Aorta (tissue), 5 donors: ENCODE data around the gene ERFE. TPM values are rescaled to one million over a fixed set of nuclear protein-coding genes. Genes with fewer than 3 reads are reported as not detected.

ENCODE experiments used
- ATAC-seq: fragments of 200-7000 bp; cut with Tn5 transposase; one replicate; pipeline ENCODE4 v1.9.1; 2022; ENCODE audit warnings: moderate library complexity; ENCODE audit not compliant: low FRiP score
- DNase-seq, 2 donors: peaks; one replicate each; pipeline ENCODE4 v3.0.0-alpha.2; 2020
- H3K27ac ChIP-seq, 2 donors: one replicate each; pipeline ENCODE4 v1.5.1; 2013; ENCODE audit warnings: low read length in 2 of 2, mild to moderate bottlenecking in 2 of 2, moderate library complexity in 2 of 2, control low read depth in 1 of 2, inconsistent platforms in 1 of 2, low read depth in 1 of 2
- H3K27me3 ChIP-seq, 2 donors: one replicate each; pipeline ENCODE4 v1.6.1; 2013; ENCODE audit warnings: control low read depth in 1 of 2, low read length in 1 of 2, mild to moderate bottlenecking in 1 of 2, moderate library complexity in 1 of 2; ENCODE audit not compliant: insufficient read depth in 2 of 2, control insufficient read depth in 1 of 2
- H3K36me3 ChIP-seq, 2 donors: one replicate each; pipeline ENCODE4 v1.6.1; 2013; ENCODE audit warnings: control low read depth in 1 of 2, low read length in 1 of 2, mild to moderate bottlenecking in 1 of 2; ENCODE audit not compliant: insufficient read depth in 2 of 2, control insufficient read depth in 1 of 2
- H3K4me1 ChIP-seq, 2 donors: one replicate each; pipeline ENCODE4 v1.6.1; 2013; ENCODE audit warnings: low read length in 2 of 2, control low read depth in 1 of 2, mild to moderate bottlenecking in 1 of 2, moderate library complexity in 1 of 2; ENCODE audit not compliant: insufficient read depth in 2 of 2, control insufficient read depth in 1 of 2
- H3K4me3 ChIP-seq, 2 donors: one replicate each; pipeline ENCODE4 v1.5.1; 2013; ENCODE audit warnings: low read length in 2 of 2, control low read depth in 1 of 2, mild to moderate bottlenecking in 1 of 2
- H3K9me3 ChIP-seq: one replicate; pipeline ENCODE4 v1.6.1; 2013; ENCODE audit warnings: mild to moderate bottlenecking, low read length; ENCODE audit not compliant: control insufficient read depth
- WGBS, 2 donors: extraction: QIAGEN DNeasy Blood & Tissue Kit; methylation state at CpG; one replicate each; pipeline ENCODE4 v1.1.7; 2013; 5-methylcytosine and 5-hydroxymethylcytosine counted together
- intact Hi-C, 2 donors: fragments of 100-400 bp; cut with DNase I; formaldehyde crosslinking; loops; one replicate each; pipeline versions ENCODE4 v1.14.2 to v1.15.0; 2022
- polyA plus RNA-seq, 2 donors: library from polyadenylated mRNA; stranded (reverse); fragments of 200-250 nt; gene quantifications; one replicate each; pipeline ENCODE4 v1.2.3, GENCODE V29; 2013
- total RNA-seq, 2 donors: library from RNA; stranded (reverse); fragmentation: NEBNext Ultra II Directional; extraction: Animal tissue kit (Norgen Biotek cat#: 25700); gene quantifications; one replicate each; pipeline ENCODE4 v1.2.1, GENCODE V29; 2021
- donor health status: healthy with polysubstance abuse.
- donor health status: Bipolar disorder and iron deficiency.
- donor health status: DM: no; HTN: no; CAD: no.
- donor health status: DM: no; HTN: no; CAD: no.
- donor health status: DM: yes; HTN: yes; CAD: no.

The ERFE gene
- total and polyA plus RNA-seq, 4 donors: 0.96 to 2.8 (median 2.5) TPM; not detected in 1

DNA sequence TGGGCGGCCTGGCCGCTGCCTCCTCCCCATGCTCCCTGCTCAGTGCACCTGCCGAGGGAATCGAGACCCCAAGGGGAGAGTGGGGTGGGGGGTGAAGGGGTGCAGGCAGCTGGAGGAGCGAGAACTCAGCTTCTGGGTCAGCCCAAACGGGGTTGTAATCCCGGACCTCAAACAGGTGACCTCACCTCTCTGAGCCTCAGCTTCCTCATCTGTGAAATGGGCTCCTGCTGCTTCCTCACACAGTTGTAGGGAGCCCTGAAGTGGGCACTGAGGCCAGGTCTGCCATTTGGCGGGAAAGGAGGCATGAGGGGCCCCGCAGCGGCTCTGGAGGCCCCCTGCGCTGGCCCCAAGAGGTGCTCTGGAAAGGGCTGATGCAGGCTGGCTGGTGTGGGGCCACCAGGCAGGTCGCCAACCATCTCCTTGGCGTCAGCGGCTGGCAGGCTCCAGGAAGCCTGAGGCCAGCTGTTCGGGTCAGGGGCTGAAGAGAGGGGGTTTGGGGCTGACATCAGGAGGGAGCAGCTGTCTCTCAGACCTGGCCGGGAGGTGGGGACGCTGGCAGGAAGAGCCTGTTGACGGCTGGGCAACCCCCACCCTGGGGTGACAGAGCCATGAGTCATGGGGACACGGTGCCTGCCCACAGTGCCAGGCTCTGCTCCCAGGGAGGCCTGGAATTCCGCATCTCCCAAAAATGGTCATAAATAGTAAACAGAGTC, 15.4 kb upstream of the ERFE start:
- 27 to 51% methylated on average over 20 of the region's 20 CpGs for WGBS, 2 donors
- Histone ChIP-seq H3K27me3 (no peaks in the 10 kb centered on the region), H3K9me3 (no peaks in the 10 kb centered on the region), H3K27ac (no peak overlapping the region), H3K4me1 (no peaks in the 10 kb centered on the region), H3K36me3 (no peaks in the 10 kb centered on the region), H3K4me3 (no peak overlapping the region)
- DNase-seq (peak; percentile 74 to 90), ATAC-seq (peak; percentile 26)
- intact Hi-C loops: loop anchor here (5.0 to 10.0 kb wide), 2 partner anchors 221 to 289 kb away; partner anchors contain the start of gene RAMP1 (in 1 of the 2)

- H3K9me3 ChIP-seq: no peaks in the 10 kb centered on the region
- intact Hi-C loops: loop anchor here (5.0 to 10.0 kb wide), 2 partner anchors 222 to 289 kb away; partner anchors contain the start of gene RAMP1 (in 1 of the 2)
- no peak for DNase-seq
- no peak overlapping the region for H3K27ac ChIP-seq
- H3K4me1 ChIP-seq: no peaks in the 10 kb centered on the region
- no peak for ATAC-seq
- no peaks in the 10 kb centered on the region for H3K36me3 ChIP-seq
- H3K4me3 ChIP-seq: no peak overlapping the region
- WGBS, 2 donors: 85 to 90% methylated on average over 5 of the region's 5 CpGs
- no peaks in the 10 kb centered on the region for H3K27me3 ChIP-seq
Observed at GRCh38 chr2:238144262-238144661, 14.5 kb upstream of the ERFE start.

DNA sequence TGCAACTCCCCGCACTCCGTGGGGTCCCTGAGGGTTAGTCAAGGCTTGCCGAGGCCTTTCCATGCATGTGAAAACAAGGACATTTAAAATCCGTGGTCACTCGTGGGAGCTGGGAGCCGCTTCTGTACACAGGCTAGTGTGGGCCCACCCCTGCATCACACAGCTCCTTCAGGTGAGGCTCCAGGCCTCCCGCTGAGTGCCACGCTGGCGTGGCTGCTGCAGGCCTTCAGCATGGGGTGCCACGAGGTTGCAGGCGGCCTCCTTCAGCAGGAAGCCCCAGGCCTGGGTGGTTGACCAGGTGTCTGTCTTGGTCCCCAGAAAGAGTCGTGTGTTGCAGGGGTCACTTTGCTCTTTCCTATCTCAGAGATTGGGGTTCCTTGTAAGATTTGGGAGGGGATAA, 13.7 kb upstream of the ERFE start:
- intact Hi-C loops: loop anchor here in 1 of 2 donors (10.0 kb wide), 1 partner anchor 290 kb away; the partner anchor contains the start of gene RAMP1
- Histone ChIP-seq H3K9me3 (no peaks in the 10 kb centered on the region), H3K4me3 (no peak overlapping the region), H3K36me3 (no peaks in the 10 kb centered on the region), H3K4me1 (no peaks in the 10 kb centered on the region), H3K27me3 (no peaks in the 10 kb centered on the region), H3K27ac (no peak overlapping the region)
- 82 to 88% methylated on average over 12 of the region's 12 CpGs for WGBS, 2 donors
- DNase-seq (no peak), ATAC-seq (no peak)

GRCh38 chr2:238145851-238146250, 12.9 kb upstream of the ERFE start:
- Histone ChIP-seq H3K9me3 (no peaks in the 10 kb centered on the region), H3K4me3 (no peak overlapping the region), H3K4me1 (no peaks in the 10 kb centered on the region), H3K27ac (no peak overlapping the region), H3K36me3 (no peaks in the 10 kb centered on the region), H3K27me3 (no peaks in the 10 kb centered on the region)
- intact Hi-C loops: loop anchor here in 1 of 2 donors (10.0 kb wide), 1 partner anchor 291 kb away; the partner anchor contains the start of gene RAMP1
- 82 to 84% methylated on average over 12 of the region's 12 CpGs for WGBS, 2 donors
- DNase-seq: no peak
- ATAC-seq: no peak

GRCh38 chr2:238146884-238147544, 11.8 kb upstream of the ERFE start:
- no peaks in the 10 kb centered on the region for H3K36me3 ChIP-seq
- no peak overlapping the region for H3K4me3 ChIP-seq
- H3K4me1 ChIP-seq: no peaks in the 10 kb centered on the region
- ATAC-seq (no peak), DNase-seq (no peak)
- H3K27me3 ChIP-seq: no peaks in the 10 kb centered on the region
- intact Hi-C loops: loop anchor here in 1 of 2 donors (10.0 kb wide), 1 partner anchor 292 kb away; the partner anchor contains the start of gene RAMP1
- no peaks in the 10 kb centered on the region for H3K9me3 ChIP-seq
- H3K27ac ChIP-seq: no peak overlapping the region
- 86 to 88% methylated on average over 13 of the region's 13 CpGs for WGBS, 2 donors

- H3K27ac ChIP-seq: no peak overlapping the region
- no peaks in the 10 kb centered on the region for H3K27me3 ChIP-seq
- H3K36me3 ChIP-seq: no peaks in the 10 kb centered on the region
- H3K4me3 ChIP-seq: no peak overlapping the region
- no peak for DNase-seq
- WGBS, 2 donors: 92 to 95% methylated on average over 14 to 15 of the region's 15 CpGs
- H3K4me1 ChIP-seq: no peaks in the 10 kb centered on the region
- intact Hi-C loops: loop anchor here in 1 of 2 donors (10.0 kb wide), 1 partner anchor 294 kb away; the partner anchor contains the start of gene RAMP1
- no peaks in the 10 kb centered on the region for H3K9me3 ChIP-seq
- no peak for ATAC-seq
Observed at GRCh38 chr2:238148981-238149380, 9.8 kb upstream of the ERFE start.

DNA sequence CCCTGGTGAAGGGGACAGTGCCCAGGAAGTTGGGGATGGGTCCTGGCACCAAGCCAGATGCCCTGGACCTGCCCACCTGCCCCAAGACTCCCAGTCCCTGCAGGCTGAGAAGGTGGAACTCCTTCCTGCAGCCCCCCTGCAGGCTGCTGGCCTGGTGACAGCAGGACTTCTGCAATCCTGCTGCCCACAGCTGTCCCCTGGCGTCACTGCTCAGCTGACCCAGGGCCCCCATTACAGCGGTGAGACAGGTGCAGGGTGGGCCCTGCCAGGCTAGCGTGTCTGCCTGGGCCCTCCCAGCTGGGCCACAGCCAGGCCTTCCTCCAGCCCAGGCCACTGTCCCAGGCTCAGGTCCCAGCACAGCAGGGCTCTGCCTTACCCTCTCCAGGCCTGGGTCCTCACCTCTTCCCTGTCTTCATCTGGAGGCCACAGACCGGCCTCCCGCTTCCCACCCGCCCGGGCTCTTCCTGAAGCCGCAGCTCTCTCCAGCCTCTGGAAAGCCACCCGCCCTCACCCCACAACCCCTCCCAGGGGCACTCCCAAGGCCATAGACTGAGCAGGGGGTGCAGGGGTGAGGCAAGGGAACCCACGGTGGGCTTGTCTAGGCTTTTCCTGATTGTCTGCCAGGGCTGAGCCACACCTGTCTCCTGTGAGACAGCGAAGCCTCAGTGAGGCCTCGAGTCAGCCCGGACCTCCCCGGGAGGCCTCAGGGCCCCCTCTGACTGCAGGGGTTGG, 8.8 kb upstream of the ERFE start:
- intact Hi-C loops: loop anchor here in 1 of 2 donors (10.0 kb wide), 1 partner anchor 295 kb away; the partner anchor contains the start of gene RAMP1
- no peak for ATAC-seq
- no peak for DNase-seq
- Histone ChIP-seq H3K4me1 (no peaks in the 10 kb centered on the region), H3K27ac (no peak overlapping the region), H3K4me3 (no peak overlapping the region), H3K27me3 (no peaks in the 10 kb centered on the region), H3K36me3 (no peaks in the 10 kb centered on the region), H3K9me3 (no peaks in the 10 kb centered on the region)
- WGBS, 2 donors: 82 to 84% methylated on average over 14 of the region's 14 CpGs

DNA sequence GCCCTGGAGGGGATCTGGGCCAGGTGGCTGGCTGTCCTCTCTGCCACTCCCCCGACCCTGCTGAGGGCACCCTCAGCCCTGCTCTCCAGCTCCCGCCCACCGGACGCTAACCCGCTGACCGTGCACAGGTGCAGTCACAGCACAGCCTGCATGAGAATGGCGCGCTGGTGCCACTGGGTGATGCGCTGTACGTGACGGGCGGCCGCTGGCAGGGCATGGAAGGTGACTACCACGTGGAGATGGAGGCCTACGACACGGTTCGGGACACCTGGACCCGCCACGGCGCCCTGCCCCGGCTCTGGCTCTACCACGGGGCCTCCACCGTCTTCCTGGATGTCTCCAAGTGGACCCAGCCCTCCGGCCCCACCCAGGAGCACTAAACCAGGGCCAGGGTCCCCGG, 8.1 kb upstream of the ERFE start:
- Histone ChIP-seq H3K9me3 (no peaks in the 10 kb centered on the region), H3K4me3 (no peak overlapping the region), H3K36me3 (no peaks in the 10 kb centered on the region), H3K4me1 (no peaks in the 10 kb centered on the region), H3K27ac (no peak overlapping the region), H3K27me3 (no peaks in the 10 kb centered on the region)
- 92 to 97% methylated on average over 15 to 25 of the region's 25 CpGs for WGBS, 2 donors
- no peak for DNase-seq
- no peak for ATAC-seq
- intact Hi-C loops: no loop called here
